Activated CD8-positive, alpha-beta memory T cell treated with anti-CD3 and anti-CD28 coated beads for 4 hours (primary cell): ENCODE data around the gene AQP12B.

ENCODE experiments used
- DNase-seq, 2 donors: peaks; one replicate each; pipeline ENCODE4 v3.0.0-alpha.2; 2020; ENCODE audit warnings: low read depth in 2 of 2

The AQP12B gene

DNA sequence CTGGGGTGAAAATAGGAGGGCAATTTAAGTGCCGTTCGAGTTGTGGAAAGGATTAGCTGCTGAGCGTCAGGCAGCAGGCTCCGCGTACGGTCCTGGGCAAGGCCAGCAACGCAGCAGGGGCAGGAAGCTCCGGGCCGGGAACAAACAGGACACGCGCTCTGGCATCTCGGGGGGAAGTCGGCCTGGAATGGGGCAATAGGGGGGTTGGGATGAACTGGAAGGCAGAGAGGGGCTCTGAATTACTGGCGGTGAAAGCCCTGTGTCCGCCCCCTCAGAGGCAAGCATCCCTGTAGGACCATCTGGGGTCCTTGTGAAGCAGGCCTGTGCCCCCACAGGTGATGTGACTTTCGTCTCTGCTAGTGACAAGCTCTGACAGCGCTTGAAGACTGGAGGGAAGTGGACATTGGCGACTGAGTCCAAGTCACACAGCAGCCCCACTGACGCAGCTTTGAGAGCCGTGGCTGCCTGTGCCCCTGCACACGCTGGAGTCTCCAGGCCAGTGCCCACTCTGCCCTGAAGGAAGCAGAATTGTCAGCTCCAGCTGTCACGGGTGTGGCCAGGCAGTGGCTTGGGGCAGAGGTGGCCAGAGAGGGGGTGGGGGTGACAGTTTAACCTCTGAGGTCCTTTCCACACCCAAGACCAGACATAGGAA lies 35.1 kb downstream of the AQP12B start:
- no peak for DNase-seq

DNA sequence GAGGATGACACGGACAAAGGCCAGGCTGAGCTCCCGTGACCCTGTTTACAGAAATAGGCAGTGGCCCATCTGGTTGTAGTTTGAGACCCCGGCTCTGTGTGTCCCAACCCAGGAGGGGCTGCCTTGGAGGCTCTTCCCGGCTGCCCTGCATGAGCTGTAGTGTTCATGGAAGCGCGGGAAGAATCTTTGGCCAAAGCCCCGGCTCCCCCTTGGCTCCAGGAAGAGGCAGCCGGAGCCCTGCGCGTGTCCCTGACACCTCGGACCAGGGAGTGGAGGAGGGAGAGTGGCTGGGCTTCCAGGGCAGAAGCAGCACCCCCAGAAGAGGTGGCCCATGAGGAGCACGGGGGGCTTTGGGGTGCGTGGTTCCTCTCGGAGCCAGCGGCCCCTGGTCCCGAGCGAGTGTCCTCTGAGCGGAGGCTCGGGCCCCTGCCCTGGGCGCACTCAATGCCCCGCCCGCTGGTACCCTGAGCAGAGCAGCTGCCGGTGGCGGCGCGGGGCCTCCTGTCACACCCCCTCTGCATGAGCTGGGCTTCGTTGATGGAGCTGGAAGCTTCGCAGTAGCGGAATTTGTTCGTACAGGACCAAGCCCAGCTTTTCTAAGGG lies 35.7 kb downstream of the AQP12B start:
- DNase-seq = no peak

DNA sequence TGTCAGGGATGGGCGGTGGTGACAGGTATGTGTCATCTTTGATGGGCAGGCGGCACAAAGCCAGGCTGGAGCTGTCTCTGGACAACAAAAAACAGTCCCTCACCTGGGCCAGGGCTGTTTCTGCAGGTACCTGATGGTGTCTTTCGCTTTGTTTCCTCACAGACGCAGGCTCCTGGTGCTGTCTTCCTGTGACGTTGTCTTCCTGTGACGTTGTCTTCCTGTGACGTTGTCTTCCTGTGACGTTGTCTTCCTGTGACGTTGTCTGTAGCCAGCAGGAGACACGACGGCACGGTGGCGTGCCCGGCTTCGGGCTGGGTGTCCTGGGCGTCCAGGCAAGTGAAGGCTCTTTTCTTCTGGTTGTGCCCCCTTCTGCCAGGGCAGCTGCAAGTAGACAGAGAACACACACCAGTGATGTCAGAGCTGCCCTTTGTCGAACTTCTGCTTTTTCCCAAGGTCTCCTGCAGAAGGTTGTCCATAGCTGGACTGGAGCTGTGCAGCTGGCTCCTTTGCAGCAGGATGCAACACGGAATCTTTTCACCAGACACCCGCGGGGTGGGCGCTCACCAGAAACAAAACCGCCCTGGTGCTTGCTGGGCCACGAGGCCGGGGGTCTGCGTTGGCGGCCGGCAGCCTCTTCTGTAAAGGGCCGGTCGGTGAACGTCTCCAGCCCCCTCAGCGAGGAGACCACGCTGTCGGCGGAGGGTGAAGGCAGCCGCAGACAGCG lies 36.3 kb downstream of the AQP12B start:
- DNase-seq = no peak

DNA sequence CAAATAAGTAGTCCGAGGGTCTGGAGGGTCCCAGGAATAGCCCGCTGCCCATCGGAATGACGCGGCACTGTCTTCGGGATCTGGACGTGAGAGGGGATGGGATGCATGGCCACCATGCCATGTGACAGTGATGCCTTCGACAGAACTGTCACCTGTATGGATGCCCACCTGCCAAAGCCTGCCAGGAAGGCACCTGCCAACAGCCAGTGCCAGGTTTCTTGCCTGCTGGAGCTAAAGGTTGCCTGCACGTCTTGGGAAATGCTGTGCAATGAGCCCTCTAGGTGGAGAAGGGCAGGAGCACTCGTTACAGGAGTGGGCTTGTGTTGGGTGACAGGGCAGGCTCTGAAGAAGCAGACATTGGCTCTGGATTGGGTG lies 36.9 kb downstream of the AQP12B start:
- DNase-seq = no peak

DNA sequence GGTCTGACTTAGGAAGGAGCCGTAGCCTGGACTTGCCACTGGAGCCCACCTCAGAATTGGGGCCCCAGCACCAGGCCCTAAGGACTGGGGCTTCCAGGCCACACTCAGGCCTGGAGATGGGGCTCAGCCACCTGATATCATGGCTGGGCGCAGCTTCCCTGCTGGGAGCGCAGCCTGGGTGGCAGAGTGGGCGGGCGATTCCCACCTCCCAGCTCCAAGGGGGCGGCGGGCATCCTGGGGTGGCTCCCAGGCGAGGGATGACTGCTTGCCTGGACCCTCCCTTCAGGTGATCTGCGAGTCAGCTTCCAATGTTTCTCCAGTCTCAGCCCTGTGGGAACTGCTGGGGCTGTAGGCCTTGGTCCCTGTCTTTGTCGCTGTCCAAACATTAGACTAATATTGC lies 37.3 kb downstream of the AQP12B start:
- DNase-seq = no peak

DNA sequence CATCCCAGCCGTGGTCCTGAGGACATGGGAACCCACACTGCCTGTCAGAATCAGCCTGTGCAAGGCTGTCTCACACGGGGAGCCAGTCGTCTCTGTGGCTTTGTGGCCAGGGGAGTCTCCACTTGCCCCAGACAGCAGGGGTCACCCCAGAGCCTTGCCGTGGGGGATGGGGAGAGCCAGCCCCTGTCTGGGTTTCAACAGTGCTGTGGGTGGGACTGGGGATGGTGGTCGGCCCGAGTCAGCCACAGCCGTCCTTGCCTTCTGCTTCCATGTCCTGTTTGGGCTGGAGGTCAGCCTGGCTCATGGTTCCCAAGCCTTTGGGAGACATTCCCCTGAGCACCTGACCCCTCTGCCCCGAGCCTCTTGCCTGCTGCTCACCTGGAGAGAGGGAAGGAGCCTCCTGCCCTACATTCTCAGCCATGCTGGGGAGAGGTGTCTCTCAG lies 37.8 kb downstream of the AQP12B start:
- DNase-seq = no peak

DNA sequence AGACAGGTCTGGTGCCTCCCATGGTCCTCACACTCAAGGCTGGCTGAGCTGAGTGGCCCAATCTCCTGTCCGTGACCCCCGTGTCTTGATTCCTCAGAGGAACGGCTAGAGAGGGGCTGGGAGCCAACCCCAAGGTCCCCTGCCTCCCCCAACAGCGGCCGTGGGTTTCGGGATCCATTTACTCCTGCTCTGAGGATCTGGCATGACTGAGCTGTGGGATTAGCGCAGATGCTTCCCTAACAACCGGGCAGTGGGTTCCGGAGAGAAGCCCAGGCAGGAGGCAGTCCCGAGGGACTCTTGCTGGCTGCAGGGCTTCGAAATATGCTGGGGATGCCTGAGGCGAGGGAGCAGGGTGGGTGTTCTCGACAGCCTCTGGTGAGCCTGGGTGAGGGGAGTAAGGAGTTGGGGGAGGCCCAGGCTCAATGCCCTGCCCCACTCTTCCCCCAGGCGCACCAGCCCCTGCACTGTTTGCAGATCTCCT lies 38.5 kb downstream of the AQP12B start:
- no peak for DNase-seq

DNA sequence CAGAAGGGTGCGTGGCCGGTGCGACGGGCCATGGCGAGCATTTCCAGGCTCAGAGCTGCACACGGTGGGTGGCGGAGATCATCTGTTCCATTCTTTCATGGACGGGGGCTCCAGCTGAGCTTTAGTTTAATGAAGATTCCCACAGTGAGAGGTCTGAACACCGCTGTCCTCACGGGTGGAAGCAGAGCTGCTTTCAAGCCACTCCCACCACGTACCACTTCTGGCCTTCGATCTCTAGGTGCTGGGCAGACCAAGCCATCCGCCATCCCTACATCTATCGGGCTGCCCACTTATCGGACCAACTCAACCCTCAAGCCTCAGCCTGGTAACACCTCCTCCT lies 38.9 kb downstream of the AQP12B start:
- DNase-seq = no peak

DNA sequence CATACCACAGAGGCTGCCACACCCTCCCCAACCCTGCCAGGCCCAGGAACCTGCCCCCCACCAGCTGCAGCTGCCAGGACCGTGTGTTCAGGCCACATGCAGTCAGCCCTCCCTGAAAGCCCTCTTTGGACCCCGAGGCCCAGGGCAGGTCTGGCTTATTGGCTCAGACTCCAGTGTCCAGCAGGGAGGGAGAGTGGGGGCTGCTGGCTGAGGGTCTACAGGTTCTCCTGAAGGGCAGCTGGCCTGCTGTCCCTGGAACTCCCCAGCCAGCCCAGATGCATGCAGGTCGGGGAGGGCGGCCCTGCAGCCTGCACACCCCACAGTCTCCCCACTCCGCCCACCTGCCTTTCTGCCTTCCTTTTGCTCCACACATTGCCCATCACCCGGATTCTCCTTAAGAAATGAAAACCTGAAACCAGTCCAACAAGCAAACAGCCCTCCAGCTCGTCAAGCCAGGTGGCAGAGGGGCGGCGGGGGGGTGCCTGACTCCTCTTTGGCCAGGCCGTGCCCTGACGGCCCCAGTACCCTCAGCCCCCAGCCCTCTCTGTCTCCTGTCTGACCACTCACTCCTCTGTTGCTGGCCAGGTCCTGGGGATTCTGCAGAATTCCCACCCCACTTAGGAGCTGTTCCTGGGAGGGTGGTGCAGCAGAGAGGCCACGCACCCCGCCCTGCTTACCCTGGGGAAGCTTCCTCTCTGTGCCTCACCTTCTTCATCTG lies 39.4 kb downstream of the AQP12B start:
- DNase-seq = no peak

DNA sequence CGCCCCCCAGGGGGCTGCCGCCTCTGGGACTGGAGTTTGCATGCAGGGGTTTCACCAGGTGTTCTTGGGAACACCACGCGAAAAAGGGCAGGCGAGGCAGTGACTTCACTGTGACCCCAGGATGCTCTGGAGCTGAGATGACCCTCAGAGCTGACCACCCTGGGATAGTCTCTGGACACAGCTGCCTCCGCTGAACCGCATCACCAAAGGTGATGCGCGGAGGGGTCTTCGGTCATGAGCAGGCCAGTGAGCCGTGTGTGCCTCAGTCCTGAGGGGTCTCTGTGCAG lies 39.9 kb downstream of the AQP12B start:
- DNase-seq = no peak

DNA sequence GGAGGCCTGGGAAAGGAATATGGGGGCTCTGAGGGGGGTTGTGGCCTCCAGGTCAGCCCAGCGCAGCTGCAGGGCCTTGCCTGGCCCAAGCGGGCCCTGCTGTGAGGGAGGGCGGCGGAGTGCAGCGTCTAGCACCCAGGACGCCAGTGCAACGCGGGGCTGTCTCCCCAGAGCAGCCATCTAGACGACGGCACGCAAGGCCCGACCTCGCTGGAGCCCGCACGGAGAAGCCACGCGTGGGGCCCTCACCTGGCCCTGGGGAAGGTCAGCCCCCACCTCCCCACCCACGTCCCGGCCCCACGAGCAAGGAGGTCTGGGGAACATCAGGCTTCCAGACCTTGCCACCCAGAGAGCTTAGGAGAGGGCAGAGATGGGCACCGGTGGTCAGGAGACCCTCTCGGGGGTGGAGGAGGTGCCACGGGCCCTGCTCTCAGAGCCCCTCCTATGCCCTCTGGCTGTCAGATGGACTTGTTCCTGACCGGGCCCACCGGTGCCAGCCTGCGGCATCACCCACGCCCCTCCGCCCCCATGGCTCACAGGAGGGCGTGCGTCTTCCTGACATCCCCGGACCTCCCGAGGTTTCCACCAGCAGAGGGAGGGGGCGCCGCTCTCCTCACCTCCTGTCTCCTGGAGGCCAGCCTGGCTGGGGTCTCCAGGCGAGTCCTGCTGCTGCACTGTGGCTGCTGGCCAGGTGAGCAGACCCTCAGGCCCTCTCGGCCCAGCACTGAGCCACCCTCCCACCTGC lies 40.5 kb downstream of the AQP12B start:
- no peak for DNase-seq

DNA sequence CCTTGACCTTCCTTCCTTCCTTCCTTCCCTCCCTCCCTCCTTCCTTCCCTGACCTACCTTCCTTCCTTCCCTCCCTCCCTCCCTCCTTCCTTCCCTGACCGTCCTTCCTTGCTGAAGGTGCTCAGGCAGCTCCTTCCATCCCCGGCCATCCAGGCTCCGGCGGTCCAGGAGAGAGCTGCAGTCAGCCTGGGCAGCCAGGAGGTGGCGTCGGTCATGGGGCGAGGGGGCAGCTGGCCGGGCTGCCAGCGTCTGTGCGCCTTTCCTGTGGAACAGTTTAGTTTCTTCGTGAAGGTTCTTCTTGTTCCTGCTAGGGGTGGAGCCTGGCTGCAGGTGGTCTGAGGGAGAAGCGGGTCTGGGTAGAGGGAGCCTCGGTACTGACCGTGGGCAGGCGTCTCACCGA lies 41.7 kb downstream of the AQP12B start:
- DNase-seq = no peak

DNA sequence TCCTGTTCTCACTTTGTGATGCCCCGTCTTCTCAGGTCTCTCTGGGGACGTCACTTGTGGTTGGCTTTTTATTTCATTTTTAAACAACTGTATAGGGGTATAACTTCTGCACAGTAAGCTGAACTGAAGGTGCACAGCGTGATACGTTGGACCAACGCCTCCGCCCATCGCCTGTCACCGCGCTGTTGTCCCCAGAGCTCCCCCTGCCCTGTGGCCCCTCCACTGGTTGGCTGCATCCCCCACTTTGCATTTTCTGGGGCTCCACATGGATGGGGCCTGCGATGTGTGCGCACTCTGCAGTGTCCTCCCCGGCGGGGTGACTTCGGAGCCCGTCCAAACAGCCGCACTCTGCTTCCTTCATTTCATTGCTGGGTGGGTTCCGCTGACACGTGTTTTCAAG lies 43.1 kb downstream of the AQP12B start:
- DNase-seq = no peak

DNA sequence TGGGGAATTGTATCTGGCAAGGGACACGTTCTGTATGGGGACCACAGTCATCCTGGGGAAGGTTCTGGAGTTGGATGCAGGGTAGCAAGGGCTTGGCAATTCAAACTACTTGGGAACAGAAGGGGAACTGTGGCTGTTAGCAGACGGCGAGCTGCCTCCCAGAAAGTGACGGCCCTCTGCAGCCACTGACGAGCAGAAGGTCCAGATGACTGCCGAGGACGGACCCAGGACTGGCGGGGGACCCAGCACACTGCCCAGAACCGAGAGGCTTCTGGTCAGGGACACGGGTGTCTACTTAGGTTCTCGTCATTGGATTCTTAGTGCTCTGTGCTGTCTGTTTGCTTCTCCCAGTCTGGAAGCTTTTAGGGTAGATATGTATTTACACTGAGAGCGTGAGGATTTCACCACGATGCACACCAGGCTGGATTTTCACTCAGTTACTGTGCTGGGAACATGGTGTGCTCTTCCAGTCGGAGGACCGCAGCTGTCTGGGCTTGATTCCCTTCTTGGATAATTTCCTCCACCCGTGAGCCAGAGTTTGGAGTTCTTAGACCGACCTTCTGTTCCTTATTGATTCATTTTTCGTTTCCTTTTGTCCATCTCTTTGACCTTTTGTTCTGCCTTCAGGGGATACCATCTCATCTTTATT lies 44.0 kb downstream of the AQP12B start:
- no peak for DNase-seq

DNA sequence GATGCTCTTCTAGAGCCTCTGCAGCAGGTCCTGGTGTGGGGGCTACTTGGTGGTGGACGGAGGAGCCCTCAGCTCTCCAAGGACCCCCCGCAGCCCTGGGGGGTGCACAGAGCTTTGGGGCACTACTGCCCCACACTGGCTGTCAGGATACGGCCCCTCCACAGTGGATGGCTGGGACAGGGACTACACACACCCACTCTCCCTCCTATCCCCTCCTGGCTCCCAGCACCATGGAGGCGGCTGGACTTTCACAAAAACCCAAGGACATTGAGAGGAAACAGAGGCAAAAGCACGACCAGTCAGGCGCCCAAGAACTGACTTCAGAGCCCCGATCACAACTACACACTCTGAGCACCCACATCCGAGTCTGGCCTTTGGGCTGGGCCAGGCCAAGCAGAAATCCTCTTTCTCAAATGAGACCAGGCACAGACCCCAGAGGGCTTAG lies 44.8 kb downstream of the AQP12B start:
- DNase-seq = no peak

DNA sequence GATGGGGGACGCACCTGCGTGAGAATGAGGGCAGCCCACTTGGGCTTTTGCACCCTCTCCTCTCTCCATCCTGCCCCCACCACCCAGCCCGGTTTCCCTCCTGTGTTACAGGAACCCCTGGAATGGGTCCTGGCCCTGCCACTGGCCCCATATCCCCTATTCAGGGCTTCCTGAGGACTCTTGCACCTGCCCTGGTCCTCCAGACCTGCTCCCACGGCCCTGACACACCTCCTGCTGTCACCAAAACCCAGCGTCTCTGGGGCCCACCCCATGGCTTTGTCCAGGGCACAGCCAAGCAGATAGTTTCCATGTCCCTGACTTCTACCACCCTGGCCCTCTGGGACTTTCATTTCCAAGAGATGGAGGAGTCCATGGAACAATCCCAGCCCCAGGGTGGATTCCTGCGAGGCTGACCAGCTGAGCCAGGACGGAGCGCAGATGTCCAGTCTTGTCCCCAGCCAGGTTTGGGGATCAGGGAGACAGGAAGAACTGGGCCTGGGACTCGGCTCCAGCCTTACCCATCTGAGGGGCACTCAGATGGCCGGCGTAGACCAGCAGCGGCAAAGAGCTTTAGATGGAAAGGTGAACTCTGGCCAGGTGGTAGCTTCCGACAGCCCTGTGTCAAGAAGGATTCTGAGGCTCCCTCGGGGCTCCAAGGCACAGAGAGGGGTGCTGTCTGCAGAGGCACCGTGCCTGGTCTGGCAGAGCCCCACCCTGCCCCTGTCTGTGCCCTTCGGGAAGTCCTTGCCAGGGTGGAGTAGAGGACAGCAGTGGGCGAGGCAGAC lies 45.4 kb downstream of the AQP12B start:
- DNase-seq = no peak

DNA sequence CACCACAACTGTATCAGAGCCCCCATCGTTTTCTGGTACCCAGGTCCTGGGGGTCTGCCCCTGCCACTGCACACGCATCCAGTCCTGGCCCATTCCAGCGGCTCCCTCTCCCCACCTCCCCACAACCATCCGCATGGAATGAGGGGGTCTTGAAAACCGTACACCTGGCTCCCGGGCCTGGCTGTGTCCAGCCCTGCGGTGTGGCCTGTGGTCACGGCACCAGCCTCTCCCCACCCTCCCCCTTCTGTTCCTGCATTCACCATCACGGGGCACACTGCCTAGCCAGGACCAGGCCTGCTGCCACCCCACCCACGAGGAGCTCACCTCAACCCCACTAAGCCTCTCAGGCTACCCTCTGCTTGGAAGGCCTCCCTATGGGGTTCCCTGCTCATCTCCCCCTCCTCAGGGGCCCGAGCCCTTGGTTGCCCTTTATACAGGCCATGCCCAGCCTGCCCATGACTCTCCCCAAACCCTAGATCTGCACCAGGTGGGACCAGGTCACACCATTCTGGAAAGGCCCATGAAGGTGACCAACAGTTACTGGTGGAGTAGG lies 46.0 kb downstream of the AQP12B start:
- DNase-seq = no peak

DNA sequence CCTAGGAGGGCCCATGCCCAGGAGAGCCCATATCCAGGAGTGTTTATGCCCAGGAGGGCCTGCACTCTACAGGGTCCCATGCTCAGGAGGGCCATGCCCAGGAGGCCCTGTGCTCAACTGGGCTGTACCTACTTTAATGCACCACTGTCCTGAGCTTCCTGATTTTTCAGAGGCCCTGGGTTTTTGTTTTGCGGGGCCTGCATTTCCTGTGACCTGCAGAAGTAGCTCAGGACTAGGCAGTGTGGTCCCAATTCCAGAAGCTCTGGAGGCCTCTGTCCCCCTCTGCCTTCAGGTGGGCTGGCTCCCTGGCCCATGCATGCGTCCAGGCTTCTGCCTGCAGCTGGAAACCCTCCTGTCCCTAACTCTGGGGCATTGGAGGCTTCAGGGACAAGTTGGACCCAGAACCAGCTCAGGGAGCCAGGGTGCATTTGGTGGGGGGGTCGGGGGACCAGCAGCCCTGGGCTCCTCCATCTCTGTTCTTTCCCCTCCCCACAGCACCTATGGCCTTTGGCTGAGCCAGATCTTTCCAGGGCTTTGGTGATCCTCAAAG lies 46.6 kb downstream of the AQP12B start:
- no peak for DNase-seq

DNA sequence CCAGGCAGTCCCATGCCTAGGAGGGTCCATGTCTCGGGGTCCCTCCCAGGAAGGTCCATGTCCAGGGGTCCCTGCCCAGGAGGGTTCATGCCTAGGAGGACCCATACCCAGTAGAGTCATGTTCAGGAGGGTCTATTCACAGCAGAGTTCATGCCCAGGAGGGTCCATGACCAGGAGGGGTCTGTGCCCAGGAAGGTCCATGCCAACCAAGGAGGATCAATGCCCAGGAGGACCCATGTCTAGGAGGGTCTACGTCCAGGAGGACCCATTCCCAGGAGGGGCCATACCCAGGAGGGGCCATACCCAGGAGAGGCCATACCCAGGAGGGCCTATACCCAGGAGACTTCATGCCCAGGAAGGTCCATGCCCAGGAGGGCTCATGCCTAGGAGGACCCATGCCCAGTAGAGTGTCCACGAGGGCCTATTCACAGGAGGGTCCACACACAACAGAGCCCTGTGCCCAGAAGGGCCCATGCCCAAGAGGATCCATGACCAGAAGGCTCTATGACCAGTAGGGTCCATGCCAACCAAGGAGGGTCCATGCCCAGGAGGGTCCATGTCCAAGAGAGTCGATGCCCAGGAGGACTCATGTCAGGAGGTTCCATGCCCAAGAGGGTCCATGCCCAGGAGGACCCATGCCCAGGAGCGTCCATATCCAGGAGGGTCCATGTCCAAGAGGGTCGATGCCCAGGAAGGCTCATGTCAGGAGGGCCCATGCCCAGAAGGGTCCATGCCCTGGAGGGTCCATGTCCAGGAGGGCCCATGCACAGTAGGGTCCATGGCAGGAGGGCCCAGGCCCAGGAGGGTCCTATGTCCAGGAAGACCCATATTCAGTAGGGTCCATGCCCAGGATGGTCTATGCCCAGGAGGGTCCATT lies 47.3 kb downstream of the AQP12B start:
- DNase-seq = no peak
